Right lobe of liver (tissue), 4 donors: ENCODE measurements around the gene ENTPD8.

Source experiments
- POLR2A ChIP-seq: fragments of 450-650 bp; IDR thresholded peaks from one replicate; pipeline ENCODE4 v1.6.1; 2017; ENCODE audit warnings: antibody characterized with exemption, mild to moderate bottlenecking
- TF ChIP-seq, protein P1 (sequence below), 4 donors: fragments of 200-600 bp in 3 of 4; fragments of 450-650 bp in 1 of 4; IDR thresholded peaks; one replicate each; pipeline versions ENCODE4 v1.5.1 to v1.8.0; 2016 to 2022; ENCODE audit warnings: antibody characterized with exemption in 4 of 4, mild to moderate bottlenecking in 2 of 4
- donor health status: DM: no; HTN: no; CAD: no.
- donor health status: DM: no; HTN: no; CAD: no.
- donor health status: DM: no; HTN: yes; CAD: no.

DNA sequence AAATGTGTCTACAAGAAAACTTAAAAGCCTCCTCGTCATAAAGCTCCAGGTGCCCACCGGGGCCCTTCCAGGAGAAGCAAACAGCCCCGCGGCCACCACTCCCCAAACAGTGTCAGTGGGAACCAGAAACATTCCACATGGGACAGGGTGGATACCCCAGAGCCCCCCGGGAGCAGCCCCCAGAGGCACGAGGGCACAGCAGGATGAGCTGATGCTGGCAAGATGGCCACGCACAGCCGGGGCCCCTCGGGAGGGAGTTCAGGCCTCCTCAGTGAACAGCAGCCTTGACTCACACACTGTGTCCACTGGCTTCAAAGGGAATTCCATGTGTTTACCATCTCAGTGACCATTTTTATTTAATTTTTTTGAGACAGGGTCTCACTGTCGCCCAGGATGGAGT is 28.7 kb downstream of the ENTPD8 start:
- TF ChIP-seq, protein P1, sequence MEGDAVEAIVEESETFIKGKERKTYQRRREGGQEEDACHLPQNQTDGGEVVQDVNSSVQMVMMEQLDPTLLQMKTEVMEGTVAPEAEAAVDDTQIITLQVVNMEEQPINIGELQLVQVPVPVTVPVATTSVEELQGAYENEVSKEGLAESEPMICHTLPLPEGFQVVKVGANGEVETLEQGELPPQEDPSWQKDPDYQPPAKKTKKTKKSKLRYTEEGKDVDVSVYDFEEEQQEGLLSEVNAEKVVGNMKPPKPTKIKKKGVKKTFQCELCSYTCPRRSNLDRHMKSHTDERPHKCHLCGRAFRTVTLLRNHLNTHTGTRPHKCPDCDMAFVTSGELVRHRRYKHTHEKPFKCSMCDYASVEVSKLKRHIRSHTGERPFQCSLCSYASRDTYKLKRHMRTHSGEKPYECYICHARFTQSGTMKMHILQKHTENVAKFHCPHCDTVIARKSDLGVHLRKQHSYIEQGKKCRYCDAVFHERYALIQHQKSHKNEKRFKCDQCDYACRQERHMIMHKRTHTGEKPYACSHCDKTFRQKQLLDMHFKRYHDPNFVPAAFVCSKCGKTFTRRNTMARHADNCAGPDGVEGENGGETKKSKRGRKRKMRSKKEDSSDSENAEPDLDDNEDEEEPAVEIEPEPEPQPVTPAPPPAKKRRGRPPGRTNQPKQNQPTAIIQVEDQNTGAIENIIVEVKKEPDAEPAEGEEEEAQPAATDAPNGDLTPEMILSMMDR (IDR thresholded peaks at IDR 0.05): no peak
- no peak for TF ChIP-seq POLR2A
